Ascending aorta (tissue), 2 donors: Measurements from ENCODE around the gene CBARP. TPM values are rescaled to one million over a fixed set of nuclear protein-coding genes. Genes with fewer than 3 reads are reported as not detected.

Experiments
- DNase-seq, 2 donors: peaks; one replicate each; pipeline ENCODE4 v3.0.0-alpha.2; 2019; ENCODE audit warnings: low spot score in 2 of 2
- H3K27ac ChIP-seq, 2 donors: fragments of 200-600 bp; sonication (generic); one replicate each; pipeline ENCODE4 v1.5.1; 2016 to 2017; ENCODE audit warnings: mild to moderate bottlenecking in 1 of 2
- H3K27me3 ChIP-seq: fragments of 200-600 bp; sonication (generic); one replicate; pipeline ENCODE4 v1.5.1; 2017
- H3K36me3 ChIP-seq, 2 donors: fragments of 200-600 bp; sonication (generic); one replicate each; pipeline ENCODE4 v1.5.1; 2016
- H3K4me1 ChIP-seq, 2 donors: fragments of 200-600 bp; sonication (generic); one replicate each; pipeline ENCODE4 v1.5.1; 2016 to 2017; ENCODE audit warnings: mild to moderate bottlenecking in 1 of 2
- H3K4me3 ChIP-seq, 2 donors: fragments of 200-600 bp; sonication (generic); one replicate each; pipeline ENCODE4 v1.5.1; 2016 to 2017; ENCODE audit warnings: mild to moderate bottlenecking in 1 of 2
- H3K9me3 ChIP-seq, 2 donors: fragments of 200-600 bp; sonication (generic); one replicate each; pipeline ENCODE4 v1.5.1; 2016
- intact Hi-C: fragments of 100-400 bp; cut with DNase I; formaldehyde crosslinking; loops from one replicate; pipeline ENCODE4 v1.15.1; 2023
- total RNA-seq: library from RNA; depleted of rRNA; stranded (reverse); fragments of >200 nt; gene quantifications from one replicate; pipeline ENCODE4 v1.1.0, GENCODE V29; 2016
- TF ChIP-seq, protein P1 (sequence below), 3 experiments: fragments of 200-600 bp in 2 of 3; fragments of 450-650 bp in 1 of 3; sonication (generic) in 2 of 3; IDR thresholded peaks; one replicate each; pipeline ENCODE4 v1.5.1; 2016 to 2019; ENCODE audit warnings: antibody characterized with exemption in 3 of 3, mild to moderate bottlenecking in 1 of 3, moderate library complexity in 1 of 3

CBARP gene
- total RNA-seq, 1 donor from 2014 or later, result 1.9 TPM

DNA sequence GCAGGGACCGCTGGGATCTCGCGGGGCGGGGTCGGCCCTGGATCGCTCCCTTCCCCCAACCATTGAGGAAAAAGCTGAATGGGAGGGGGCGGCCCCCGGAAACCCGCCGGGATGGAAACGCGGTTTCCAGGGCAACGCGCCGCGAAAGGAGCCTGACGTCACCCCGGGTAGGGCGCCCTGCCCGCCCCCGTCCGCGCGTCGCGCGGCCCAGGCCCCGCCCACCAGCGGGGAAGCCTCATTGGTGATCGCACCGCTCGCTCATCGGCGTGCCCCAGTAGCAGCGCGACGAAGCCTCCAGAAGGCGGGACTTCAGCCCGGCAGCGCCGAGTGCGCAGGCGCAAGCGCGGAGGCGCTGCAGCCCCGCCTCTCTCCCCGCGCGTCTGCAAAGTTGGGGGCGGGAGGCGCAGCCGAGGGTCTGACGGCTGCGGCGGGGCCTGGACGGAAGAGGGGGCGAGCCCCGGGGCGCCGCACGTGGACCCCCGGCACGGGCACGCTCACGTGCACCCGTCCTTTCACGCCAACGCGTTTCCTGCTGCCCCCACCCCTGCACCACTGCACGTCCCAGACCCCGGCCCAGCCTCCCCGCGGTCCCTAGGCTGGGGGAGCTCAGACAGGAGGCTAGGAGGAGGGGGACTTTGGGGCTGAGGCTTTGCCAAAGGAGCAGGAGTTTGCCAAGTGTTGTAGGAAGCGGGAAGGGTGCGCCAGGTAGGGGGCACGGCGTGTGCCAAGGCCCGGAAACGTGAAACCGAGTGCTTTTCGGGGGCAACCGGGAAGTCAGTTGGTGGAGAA is 23.1 kb upstream of the CBARP start:
- intact Hi-C loops, result loop anchor here (1.0 kb wide), 1 partner anchor 8 kb away; no protein-coding TSS in a partner anchor
- H3K4me1 ChIP-seq, result peaks cover 25 to 55% of the 10 kb centered on the region in 2 donors
- peak; percentile 84 to 98 for DNase-seq
- TF ChIP-seq, protein P1, sequence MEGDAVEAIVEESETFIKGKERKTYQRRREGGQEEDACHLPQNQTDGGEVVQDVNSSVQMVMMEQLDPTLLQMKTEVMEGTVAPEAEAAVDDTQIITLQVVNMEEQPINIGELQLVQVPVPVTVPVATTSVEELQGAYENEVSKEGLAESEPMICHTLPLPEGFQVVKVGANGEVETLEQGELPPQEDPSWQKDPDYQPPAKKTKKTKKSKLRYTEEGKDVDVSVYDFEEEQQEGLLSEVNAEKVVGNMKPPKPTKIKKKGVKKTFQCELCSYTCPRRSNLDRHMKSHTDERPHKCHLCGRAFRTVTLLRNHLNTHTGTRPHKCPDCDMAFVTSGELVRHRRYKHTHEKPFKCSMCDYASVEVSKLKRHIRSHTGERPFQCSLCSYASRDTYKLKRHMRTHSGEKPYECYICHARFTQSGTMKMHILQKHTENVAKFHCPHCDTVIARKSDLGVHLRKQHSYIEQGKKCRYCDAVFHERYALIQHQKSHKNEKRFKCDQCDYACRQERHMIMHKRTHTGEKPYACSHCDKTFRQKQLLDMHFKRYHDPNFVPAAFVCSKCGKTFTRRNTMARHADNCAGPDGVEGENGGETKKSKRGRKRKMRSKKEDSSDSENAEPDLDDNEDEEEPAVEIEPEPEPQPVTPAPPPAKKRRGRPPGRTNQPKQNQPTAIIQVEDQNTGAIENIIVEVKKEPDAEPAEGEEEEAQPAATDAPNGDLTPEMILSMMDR (IDR thresholded peaks at IDR 0.05), result no peak
- H3K36me3 ChIP-seq, result peaks cover 23 to 24% of the 10 kb centered on the region in 2 donors
- H3K27me3 ChIP-seq, result no peaks in the 10 kb centered on the region
- H3K9me3 ChIP-seq, result no peaks in the 10 kb centered on the region
- H3K4me3 ChIP-seq, result peak overlapping the region; percentile 76 to 83
- H3K27ac ChIP-seq, result peak overlapping the region; percentile 96 to 99

- Histone ChIP-seq H3K36me3 (peaks cover 31 to 32% of the 10 kb centered on the region in 2 donors), H3K27ac (peak overlapping the region; percentile 83 to 96), H3K4me3 (peak overlapping the region in 1 of 2 donors; percentile 52), H3K9me3 (no peaks in the 10 kb centered on the region), H3K4me1 (peaks cover 30 to 54% of the 10 kb centered on the region in 2 donors), H3K27me3 (no peaks in the 10 kb centered on the region)
- intact Hi-C loops, result no loop called here
- no peak for DNase-seq
- TF ChIP-seq, protein P1 (IDR thresholded peaks at IDR 0.05), result no peak
Observed at GRCh38 chr19:1259876-1260748, 22.3 kb upstream of the CBARP start.

DNA sequence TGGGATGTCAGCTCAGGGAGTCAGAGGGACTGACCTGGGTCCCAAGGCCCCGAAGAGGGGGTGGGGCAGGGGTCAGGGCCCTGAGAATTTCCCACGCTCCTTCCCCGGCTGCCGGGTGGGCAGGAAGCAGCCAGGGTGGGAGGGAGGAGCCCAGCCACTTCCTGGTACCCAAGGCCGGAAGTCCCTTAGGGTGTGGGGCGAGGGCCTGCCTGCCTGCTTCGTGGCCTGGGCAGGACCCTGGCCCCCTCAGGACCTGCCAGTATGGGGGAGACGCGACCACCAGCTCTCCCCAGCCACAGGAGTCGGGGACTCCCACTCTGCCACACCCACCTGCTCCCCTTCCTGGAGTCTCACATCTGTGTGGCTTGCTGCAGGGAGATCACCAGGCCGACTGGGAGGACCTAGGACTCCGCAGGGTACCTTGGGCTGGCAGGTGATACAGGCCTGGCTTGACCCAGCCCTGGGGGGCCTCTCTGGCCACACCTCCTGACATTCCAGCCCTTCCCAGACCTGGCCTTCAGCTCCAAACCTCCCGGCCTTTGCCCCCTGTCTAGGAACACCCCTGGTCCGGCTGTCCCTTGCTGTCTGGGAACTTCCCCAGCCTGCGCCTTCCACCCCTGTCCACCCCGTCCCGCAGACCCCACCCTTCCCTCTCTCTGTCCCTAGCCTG is 21.5 kb upstream of the CBARP start:
- Histone ChIP-seq H3K4me1 (peaks cover 33 to 60% of the 10 kb centered on the region in 2 donors), H3K36me3 (peaks cover 39 to 40% of the 10 kb centered on the region in 2 donors), H3K9me3 (no peaks in the 10 kb centered on the region), H3K27me3 (no peaks in the 10 kb centered on the region), H3K4me3 (peak overlapping the region; percentile 13 to 38), H3K27ac (peak overlapping the region; percentile 83 to 96)
- intact Hi-C loops, result no loop called here
- no peak for DNase-seq
- TF ChIP-seq, protein P1 (IDR thresholded peaks at IDR 0.05), result no peak

GRCh38 chr19:1258707-1259205 is 21.0 kb upstream of the CBARP start:
- H3K27me3 ChIP-seq, result no peaks in the 10 kb centered on the region
- peak overlapping the region; percentile 13 to 38 for H3K4me3 ChIP-seq
- H3K9me3 ChIP-seq, result no peaks in the 10 kb centered on the region
- DNase-seq, result no peak
- intact Hi-C loops, result no loop called here
- H3K27ac ChIP-seq, result peak overlapping the region; percentile 83 to 96
- peaks cover 45 to 46% of the 10 kb centered on the region in 2 donors for H3K36me3 ChIP-seq
- TF ChIP-seq, protein P1 (IDR thresholded peaks at IDR 0.05), result no peak
- peaks cover 39 to 65% of the 10 kb centered on the region in 2 donors for H3K4me1 ChIP-seq

- Histone ChIP-seq H3K27ac (peak overlapping the region; percentile 83 to 96), H3K4me3 (peak overlapping the region in 1 of 2 donors; percentile 15), H3K9me3 (no peaks in the 10 kb centered on the region), H3K27me3 (no peaks in the 10 kb centered on the region), H3K36me3 (peaks cover 46 to 49% of the 10 kb centered on the region in 2 donors), H3K4me1 (peaks cover 42 to 70% of the 10 kb centered on the region in 2 donors)
- intact Hi-C loops, result no loop called here
- DNase-seq, result no peak
- TF ChIP-seq, protein P1 (IDR thresholded peaks at IDR 0.05), result no peak
Observed at GRCh38 chr19:1258163-1258492, 20.3 kb upstream of the CBARP start.
